HG02973 (cell line): ENCODE measurements around the gene FFAR3.
"Not testable (repeated sequence)": the region's sequence is repeated elsewhere in the genome, so short reads cannot be mapped to it uniquely, and the experiment has no call there.

Source experiments
- ATAC-seq: cut with Tn5 transposase; IDR thresholded peaks from one replicate; pipeline ENCODE4 v1.9.1; 2021; ENCODE audit warnings: moderate library complexity; ENCODE audit not compliant: unreplicated experiment

The FFAR3 gene

DNA sequence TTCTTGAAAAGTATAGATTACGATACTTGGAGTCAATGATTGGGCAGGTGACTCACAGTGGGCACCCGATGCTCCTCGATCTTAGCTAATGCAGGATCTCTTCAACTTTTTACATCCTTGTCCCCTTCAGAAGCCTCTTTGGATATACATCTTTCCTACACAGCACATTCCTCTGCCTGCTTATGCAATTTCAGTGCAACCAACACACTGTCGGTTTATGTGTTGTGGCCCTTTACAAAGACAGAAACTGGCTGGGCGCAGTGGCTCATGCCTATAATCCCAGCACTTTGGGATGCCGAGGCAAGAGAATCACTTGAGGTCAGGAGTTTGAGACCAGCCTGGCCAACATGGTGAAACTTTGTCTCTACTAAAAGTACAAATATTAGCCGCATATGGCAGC is 15.2 kb downstream of the FFAR3 start:
- no peak for ATAC-seq

DNA sequence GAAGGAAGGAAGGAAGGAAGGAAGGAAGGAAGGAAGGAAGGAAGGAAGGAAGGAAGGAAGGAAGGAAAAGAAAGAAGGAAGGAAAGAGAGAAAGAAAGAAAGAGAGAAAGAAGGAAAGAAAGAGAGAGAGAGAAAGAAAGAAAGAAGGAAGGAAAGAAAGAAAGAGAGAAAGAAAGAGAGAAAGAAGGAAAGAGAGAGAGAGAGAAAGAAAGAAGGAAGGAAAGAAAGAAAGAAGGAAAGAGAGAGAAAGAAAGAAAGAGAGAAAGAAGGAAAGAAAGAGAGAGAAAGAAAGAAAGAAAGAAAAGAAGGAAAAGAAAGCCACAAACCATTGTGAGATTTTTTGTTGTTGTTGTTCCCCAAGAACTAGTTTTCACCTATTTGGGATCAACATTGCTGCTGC is 15.8 kb downstream of the FFAR3 start:
- not testable (repeated sequence) for ATAC-seq

- no peak for ATAC-seq
Measured at GRCh38 chr19:35375505-35376307, 17.4 kb downstream of the FFAR3 start.

DNA sequence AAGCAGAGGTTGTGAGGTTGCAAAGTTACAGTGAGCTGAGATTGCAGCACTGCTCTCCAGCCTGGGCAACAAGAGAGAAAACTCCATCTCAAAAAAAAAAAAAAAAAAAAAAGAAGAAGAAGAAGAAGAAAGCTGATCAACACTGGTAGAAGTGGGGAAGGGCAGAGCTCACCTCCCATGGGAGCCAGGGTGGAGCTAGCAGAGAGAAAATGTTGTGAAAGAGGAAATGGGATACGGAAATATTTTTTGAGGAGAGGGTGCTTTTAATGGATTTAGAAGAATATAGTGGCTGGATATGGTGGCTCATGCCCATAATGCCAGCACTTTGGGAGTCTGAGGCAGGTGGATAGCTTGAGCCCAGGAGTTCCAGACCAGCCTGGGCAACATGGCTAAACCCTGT is 19.4 kb downstream of the FFAR3 start:
- ATAC-seq: no peak

- no peak for ATAC-seq
Measured at GRCh38 chr19:35378356-35378755, 20.1 kb downstream of the FFAR3 start.

DNA sequence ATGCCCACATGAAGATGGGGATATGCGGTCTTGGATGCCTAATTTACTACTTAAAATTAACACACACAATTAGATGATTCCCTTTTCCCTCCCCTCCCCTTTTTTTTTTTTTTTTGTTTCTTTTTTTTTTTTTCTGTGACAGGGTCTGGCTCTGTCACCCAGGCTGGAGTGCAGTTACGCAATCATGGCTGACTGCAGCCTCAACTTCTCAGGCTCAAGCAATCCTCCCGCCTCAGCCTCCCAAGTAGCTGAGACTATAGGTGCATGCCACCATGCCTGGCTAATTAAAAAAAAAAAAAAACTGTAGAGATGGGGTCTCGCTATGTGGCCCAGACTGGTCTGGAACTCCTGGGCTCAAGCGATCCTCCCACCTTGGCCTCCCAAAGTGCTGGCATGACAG is 21.3 kb downstream of the FFAR3 start:
- ATAC-seq: not testable (repeated sequence)

DNA sequence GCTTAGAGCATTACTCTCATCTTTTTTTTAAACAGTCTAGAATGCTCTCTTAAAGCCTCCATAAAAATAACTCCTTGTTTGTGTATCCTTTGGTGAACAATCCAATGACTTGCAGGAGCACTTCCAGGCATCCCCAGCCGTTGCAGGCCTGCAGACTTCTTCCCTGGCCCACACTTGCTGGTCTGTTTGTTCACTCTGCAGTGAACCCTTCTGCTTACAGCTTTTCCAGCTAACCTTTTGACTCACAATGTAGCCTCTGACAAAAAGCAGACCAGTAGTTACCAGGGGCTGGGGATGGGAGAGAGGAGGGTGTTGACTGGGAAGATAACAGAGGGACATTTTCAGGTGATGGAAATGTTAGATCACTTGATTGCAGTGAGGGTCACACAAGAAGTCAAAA is 21.7 kb downstream of the FFAR3 start:
- ATAC-seq: no peak

DNA sequence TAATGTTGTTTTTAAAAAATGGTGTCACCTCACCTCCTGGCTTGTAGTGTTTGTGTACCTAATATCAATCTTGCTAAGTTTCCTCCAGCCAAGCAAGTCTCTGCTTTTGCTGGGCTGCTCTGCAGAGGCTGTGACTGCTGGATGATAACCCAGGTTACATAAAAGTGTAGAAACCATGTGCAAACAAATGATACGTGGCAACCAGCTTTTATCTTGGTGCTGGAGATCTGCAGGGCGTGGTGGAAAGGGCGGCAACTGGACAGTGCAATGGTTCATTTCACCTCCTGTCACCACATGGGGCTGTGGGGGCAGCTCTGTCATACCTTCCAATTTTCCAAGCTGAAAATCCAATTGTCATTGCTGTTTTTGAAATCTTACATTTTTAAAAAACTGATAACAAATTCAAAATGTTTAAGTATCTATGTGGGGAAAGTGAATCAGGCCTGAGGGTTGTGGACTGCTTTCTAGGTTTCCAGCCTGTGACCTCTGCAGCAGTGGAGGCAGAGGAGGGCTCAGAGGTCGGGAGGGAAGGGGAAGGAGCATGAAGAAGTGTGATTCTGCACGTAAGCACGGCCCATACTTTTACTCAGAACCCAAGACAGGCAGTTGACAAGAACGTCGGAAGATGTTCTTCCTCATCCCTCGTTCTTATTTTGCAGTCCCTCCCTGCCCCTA is 22.3 kb downstream of the FFAR3 start:
- ATAC-seq: no peak

DNA sequence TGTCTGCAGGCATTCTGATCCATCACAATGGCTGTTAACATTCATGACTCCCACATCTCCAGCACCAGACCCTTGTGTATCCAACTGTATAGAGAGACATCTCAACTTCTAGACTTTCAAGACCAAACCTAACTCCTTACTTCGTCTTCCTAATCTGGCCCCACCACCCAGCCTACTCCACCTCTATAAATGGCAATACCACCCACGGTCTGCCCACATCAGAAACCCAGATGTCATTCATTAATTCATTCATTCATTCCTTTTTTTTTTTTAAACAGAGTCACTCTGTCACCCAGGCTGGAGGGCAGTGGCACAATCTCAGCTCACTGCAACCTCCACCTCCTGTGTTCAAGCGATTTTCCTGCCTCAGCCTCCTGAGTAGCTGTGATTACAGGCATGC is 23.1 kb downstream of the FFAR3 start:
- no peak for ATAC-seq

DNA sequence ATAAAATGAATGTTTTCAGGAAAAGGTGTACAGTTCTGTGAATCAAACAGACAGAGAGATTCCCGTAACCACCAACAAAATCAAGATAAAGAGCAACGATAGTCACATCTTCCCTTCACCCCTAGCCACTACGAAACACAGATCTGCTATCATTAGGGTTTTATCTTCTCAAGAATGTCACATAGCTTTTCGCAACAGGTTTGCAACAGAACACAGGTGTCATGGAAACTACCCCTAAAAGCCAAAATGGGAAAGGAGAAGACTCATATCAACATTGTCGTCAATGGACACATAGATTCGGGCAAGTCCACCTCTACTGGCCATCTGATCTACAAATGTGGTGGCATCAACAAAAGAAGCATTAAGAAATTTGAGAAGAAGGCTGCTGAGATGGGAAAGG is 23.7 kb downstream of the FFAR3 start:
- no peak for ATAC-seq

GRCh38 chr19:35383536-35383935 is 25.3 kb downstream of the FFAR3 start:
- ATAC-seq: no peak

DNA sequence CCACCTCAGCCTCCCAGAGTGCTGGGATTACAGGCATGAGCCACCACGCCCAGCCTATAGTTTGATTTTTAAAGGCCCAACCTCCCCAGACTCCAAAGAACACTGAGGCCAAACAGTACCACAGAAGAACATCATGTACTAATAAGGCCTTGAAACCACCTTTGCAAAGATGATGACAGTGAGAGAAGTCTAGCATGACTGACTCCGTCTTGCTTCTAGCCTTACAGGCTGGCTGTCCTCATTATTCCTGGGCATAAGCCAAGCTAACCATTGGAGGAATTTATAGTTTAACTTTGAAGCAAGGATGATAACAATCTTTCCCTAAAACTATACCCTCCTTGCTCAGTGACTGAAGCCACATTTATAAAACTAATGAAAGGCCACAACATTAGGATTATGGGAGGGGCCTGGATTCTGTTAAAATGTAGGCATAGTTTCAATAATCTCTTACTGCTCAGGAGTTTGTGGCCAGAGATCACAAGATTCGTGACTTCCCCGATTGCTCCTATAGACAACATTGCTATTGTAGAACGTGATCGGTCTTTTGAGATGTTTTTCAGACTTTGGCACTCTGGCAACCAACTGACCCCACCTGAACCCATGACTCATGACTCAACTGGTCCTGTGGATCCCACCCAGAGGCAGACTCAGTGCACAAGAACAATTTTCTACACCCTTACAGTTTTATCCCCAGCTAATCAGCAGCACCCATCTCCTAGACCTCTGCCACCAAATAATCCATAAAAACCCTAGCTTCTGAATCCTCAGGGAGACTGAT is 30.2 kb downstream of the FFAR3 start:
- no peak for ATAC-seq

GRCh38 chr19:35389192-35389861 is 31.1 kb downstream of the FFAR3 start:
- no peak for ATAC-seq

- ATAC-seq: no peak
Measured at GRCh38 chr19:35392742-35393715, 34.8 kb downstream of the FFAR3 start.

- ATAC-seq: no peak
Measured at GRCh38 chr19:35395382-35396199, 37.3 kb downstream of the FFAR3 start.

DNA sequence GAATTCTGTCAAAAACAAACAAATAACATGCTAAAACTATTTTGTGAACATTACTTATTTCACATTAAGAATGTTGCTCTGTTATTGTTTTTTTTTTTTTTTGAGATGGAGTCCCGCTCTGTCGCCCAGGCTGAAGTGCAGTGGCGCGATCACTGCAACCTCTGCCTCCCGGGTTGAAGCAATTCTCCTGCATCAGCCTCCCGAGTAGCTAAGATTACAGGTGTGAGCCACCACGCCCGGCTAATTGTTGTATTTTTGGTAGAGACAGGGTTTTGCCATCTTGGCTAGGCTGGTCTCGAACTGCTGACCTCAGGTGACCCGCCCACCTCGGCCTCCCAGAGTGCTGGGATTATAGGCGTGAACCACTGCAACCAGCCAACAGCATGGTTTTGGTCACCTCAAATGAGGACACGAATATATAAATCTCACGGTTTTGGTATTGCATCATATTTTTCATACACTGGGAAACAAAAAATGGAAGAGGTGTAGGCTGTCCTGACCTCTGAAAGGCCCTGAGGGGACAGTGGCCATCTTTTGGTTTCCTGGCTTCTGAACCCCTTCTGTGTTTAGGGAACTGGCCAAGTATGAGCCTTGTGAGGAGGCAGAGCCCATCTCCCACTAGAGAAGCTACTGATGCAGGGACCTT is 38.1 kb downstream of the FFAR3 start:
- no peak for ATAC-seq

- ATAC-seq: no peak
Measured at GRCh38 chr19:35397064-35397463, 38.8 kb downstream of the FFAR3 start.

- no peak for ATAC-seq
Measured at GRCh38 chr19:35398570-35398969, 40.3 kb downstream of the FFAR3 start.

GRCh38 chr19:35399231-35399630 is 41.0 kb downstream of the FFAR3 start:
- ATAC-seq: no peak
